NCI-H510A (cell line): ENCODE results near the gene SUSD3.

Source experiments
- DNase-seq: peaks from one replicate; lab custom pipeline; 2025; lab: John Stamatoyannopoulos, UW

The SUSD3 gene

DNA sequence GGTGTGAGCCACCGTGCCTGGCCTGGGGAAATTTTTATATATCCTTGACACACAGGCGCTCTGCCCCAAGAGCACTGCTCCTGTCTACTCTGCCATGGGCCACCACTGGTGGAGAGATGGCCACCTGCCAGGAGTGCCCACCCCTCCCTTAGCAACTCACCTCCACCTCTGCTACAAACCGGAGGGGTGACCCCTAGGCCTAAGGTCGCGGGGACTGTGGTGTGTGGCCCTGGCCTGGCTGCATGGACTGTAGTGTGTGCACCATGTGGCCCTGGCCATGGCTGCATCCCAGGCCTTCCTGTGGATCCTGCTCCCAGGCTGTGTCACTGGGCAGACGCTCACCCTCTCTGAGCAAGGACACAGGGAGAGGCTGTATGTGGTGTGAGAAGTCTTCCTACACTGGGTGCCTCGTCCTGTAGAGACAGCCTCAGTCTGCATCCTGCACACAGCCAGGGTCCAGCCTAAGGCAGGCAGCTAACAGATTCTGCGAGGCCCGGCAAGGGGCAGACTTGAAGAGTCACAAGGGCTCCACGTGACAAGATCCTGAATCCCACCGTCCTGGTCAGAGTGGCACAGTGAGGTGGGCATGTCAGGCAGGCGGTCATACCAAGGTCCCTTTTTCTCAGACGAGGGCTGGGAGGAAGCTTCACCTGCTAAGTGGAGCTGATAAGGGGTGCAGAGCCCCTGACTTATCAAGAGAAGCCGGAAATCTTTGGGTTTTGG, 65.2 kb downstream of the SUSD3 start:
- DNase-seq: no peak

DNA sequence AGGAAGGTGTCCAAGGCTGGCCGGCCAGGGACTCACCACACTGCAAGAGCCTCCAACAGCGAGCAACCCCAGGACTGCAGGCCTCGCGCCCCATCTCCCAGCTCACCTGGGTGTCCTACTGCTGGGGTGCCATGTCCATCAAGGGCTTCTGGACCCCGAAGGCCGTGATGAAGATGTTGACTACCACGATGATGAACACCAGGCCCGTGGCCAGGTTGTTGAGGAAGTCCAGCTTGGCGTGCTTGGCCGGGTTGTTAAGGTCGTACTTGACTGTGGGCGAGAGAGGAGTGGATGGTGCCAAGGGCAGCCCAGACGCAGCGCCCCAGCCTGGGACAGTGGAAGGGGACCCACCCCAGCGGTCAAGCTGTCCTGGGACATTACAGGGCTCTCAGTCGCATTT, 66.3 kb downstream of the SUSD3 start:
- no peak for DNase-seq

DNA sequence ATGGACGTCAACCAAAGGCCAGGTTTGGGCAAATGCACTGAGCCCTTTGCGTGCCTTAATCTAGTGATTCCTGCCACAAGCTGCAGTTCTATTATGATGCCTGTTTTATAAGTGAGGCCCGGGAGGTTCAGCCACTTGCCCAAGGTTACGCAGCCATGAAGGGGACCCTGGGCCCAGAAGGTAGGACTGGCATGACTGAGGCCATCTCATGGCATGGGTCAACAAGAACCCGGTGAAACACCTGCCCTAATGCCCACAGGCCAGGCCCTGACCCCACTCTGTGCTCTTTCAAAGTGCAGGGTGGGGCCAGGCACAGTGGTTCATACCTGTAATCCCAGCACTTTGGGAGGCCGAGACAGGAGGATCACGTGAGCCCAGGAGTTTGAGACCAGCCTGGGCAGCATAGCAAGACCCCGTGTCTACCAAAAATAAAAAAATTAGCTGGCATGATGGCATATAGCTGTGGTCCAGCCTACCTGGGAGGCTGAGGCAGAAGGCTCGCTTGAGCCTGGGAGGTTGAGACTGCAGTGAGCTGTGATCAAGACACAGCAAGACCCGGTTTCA, 66.9 kb downstream of the SUSD3 start:
- no peak for DNase-seq

DNA sequence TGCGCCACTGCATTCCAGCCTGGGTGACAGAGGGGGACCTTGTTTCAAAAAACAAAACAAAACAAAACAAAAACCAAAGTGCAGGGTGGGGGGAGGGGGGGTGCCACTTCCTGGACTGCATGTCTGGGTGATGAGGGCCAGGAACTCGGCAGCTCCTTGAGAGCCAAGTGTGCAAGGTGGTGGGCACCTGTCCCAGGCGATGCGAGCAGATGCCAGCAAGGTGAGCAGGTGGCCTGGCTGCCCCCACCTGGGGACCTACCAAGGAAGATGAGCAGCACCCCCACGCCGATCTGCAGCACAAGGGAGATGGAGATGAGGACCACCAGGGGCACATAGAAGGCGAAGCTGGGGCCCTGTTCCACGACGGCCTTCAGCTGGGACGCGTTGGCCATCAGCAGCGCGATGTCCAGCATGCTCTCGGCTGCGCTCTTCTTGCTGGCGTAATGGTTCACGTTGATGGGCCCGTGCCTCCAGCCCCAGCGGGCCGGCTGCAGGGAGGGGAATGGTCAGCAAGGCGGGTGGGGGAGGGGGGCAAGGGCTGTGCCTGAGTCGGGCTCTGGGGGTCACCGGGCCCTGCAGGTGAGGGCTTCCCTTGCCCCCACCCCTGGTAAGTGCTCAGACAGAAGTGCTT, 67.8 kb downstream of the SUSD3 start:
- DNase-seq: no peak

DNA sequence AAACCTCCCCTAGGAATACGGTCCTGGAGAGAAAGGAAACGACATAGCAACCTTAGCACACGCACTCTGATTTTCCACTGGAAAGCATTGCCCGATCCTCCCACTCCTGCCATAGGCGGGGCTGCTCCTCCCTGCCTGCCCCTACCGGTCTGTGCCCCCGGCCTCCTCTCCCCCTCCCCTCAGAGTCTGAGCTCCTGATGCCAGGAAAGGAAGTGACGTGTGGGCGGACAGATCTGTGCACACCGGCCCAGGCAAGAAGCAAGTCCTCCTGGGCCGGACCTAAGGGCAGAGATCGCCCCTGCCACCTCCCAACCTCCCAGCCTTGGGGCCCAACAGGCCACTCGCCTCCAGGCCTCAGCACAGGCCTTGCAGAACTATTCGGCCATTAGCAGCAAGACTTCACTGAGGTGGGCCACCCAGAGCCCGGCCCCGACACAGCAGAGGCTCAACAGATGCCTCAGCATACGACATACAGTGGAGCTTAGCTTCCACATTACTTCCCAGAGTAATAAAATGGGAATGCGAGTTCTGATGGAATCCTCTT, 68.4 kb downstream of the SUSD3 start:
- peak; percentile 60 for DNase-seq

DNA sequence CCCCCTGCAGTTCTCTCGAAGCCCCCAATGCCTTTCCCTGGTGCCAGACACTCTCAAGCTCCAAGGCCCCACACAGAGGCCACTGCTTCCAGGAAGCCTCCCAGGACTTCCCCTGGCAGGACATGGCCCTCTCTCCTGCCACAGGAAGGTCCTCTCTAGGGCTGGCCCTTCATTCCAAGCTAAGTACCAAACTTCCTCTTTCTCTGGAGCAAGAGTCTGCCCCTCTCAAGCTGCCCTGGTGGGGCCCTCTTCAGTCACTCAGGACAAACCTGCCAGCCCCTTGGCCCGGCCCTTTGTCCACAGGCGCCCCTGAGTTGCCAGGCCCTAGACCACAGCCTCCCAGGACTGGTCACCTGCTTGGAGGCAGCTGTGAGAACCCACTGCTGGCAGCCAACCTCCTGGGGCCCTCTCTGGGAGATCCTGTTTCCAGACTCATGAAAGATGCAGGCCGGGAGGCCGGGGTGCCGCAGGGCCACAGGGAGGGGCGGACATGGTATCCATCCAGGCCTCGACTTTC, 69.0 kb downstream of the SUSD3 start:
- no peak for DNase-seq

DNA sequence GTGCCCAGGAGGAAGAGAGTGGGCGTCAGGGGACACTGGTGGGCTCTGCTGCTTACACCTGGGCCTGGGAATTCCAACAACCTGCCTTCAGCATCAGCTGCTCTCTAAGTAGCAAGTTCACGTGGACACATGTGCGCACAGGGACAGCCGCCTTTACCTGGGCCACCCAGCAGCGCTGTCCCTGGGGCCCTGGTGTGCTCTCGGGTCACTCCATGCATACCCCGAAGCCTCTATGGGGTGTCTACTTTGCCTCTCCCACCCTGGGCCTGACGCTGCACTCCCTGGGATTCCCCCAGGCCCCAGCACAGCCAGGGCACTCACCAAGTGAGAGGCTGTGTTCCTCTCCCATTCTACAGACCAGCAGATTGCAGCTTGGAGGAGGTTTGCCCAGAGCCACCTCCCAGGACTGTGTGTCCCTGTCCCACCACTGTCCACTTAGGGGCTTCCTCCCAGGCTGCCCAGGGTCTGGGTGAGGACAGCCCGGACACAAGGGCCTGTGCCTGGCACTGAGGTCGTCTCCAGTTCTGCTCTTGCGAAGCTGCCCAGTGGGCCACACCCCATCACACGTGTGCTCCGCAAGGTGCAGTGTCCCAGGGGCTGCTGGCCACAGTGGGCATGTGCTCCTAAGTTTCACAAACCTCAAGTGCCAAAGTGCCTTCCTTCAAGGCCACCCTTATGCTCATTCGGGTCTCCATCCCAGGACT, 69.7 kb downstream of the SUSD3 start:
- no peak for DNase-seq

DNA sequence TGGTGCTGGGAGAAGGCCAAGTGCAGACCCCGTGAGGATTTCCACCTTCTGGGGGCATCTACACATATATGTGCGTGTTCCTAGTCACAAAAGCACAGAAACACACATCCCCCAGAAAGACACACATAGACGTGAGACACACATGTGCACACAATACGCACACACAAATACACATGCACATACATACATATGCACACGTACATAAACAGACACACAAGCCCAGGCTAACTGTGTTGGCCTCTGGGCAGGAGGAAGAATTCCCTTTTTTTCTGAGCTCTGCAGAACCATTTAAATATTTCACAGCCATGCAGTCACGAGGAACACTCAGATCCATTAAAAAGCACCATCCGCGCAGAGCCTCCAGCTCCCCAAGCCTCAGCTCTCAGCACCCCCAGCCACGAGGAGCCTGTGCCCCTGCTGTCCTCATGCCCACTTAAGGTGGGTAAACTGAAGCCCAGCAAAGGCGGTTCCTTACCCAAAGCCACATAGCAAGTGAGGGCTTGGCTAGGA, 70.3 kb downstream of the SUSD3 start:
- DNase-seq: no peak

DNA sequence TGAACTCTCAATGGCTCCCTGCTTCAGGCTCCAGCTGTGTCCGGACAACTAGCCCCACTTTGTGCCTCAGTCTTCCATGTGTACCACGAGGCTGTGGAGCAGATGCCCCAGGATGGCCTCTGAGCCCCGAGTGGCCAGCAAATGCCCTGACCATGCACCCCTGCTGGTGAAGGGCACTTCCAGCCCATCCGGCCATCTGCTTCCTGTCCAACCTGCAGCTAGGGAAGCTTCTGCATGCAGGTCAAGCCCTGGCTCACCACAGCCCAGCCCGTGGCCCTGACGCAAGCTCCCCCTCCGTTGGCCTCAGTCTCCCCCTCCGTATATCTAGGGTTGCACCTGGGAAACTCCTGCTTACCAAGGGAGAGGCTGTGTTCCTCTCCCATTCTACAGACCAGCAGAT, 70.8 kb downstream of the SUSD3 start:
- no peak for DNase-seq

DNA sequence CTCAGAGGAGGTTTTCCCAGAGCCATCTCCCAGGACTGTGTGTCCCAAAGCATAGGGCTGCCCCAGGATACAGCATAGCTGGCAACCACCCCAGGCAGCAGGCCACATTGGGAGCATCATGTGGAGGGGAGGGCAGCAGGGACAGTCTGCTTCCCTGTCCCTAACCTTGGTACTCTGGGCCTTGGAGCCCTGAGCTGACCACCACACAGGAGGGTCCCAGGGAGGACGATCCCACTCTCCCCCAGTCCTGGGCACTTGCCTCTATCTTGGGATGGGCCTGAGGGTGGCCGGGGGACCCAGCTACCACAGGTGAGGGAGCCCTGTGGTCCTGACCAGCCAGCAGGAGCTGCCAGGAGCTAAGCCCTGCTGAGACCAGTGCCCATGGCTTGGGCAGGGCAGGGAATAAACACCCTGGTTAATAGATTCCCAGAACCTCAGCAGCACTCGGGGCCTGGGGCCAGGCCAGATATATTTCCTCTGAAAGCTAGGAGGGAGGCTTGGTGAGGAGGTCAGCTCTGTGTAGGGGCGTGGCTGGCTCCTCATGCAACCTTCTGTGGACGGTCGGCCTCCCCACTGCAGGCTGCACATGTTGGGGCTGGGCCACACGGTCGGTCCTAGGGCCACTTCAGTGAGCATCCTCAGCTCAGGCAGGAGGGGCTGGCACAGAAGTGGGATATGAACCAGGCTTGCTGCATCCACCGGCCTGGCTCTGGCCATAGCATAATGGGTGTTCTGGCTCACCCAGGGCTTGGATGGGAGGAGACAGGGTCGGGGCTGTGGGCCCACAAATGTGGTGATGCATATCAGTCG, 71.4 kb downstream of the SUSD3 start:
- DNase-seq: no peak

DNA sequence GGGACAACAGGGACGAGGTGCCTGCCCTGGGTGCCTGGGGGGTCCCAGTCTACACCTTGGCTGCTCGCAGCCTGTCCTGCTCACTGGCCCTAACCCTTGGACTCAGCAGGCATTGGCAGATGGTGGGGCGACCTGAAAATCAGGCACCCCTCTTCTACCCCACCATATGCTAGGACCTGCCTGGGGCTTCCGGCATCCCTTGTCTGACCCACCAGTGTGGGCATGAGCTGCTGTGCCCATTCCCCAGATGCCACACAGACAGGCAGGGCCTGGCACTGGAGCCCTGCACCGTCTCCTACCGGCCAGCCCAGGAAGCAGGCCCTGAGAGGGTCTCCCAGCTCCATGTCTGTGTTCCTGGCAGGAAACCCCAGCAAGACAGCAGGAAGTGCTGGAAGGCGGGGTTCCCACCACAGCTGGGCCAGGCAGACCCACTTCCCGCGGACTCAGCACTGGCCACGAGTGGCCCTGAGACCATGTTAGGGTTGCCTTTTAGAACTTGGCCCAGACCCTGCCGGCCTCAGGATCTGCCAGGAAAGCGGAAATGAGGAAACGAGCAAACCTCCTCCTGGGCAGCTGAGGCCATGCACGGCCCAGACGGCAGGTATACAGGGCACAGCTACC, 72.5 kb downstream of the SUSD3 start:
- no peak for DNase-seq

DNA sequence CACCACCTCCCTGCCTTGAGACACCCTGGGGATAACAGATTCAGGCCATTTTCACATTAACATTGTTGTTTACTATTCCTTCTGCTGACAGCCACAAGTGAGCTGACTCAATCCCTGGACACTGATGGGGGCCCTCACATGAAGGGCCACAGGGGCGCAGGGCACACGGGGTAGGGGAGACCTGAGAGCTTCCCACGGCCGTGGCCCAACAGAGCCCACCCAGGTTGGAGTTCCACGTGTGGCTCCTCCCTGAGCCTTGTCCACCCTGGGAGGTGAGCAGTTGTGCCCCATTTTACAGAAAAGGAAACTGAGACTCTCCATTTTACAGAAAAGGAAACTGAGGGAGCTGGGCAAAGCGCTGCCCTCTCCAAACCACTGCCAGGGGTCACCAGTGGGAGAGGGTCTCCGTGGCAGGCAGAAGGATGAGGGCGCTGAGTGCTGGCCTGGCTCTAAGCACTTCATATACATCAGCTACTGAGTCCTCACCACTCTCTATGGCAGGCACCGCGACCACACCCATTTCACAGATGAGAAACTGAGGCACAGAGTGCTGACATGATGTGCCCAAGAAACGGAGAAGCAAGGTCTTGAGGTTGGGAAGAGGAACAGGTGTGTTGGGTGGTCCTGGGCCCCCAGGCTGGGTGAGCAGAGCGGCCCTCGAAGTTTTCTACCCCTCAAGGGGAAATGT, 73.2 kb downstream of the SUSD3 start:
- no peak for DNase-seq

DNA sequence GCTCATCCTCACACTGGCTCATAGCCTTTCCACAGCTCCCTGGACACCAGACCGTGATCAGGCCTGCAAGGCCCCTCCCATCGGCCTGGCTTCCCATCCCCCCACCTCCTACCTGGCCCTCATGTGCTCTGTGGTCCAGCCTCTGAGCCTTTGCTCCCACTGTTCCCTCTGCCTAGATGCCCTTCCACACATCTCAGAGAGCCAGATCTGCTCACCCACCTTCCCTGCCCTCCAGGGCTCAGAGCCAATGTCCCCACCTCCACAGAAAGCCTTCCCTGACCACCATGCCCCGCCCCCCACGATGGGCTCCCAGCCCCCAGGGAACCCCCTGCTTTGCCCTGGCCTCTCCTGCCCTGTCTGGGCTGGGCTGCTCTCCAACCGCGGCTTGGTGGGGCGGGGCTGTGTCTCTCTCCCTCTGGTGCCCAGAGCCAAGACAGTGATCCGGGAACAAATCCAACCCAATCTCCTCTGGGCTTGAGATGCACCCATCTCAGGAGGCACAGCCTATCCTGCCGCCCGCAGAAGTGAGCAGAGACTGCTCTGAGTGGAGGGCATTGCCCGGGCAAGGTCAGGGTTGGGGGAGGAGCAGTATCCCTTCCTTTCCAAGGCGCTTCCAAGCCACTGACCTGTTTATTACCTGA, 73.9 kb downstream of the SUSD3 start:
- no peak for DNase-seq

DNA sequence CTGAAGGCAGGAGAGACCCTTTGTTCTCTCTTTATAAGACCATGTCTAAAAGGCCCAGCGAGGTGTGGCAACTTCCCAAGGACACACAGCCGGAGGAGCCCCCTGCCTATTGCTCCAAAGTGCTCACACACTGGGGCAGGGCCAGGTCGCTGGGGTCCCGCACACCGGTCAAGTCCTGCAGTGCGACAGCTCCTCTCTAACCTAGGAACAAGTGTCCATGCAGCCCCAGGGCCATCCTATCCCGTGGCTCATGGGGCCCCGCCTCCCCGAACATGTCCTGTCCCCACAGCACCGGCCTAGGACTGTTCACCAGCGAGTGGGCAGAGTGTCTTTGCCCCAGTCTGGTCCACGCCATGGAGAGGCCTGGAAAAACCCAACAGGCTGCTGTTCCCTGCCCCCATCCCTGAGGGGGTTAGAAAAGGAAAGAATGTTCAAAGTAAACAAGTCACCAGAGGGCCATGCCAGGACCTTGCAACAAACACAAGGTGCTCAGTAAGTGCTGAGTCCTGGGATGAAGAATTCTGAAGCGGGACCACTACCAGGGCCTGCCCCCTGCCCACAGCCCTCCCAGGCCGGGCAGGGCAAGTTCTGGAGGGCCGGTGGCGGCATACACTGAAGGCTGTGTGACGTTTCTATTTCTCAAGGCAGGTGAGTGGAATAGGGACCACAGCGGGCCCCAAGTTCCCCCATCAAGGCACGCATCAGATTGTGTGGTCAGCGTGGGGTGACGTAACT, 74.6 kb downstream of the SUSD3 start:
- DNase-seq: no peak

DNA sequence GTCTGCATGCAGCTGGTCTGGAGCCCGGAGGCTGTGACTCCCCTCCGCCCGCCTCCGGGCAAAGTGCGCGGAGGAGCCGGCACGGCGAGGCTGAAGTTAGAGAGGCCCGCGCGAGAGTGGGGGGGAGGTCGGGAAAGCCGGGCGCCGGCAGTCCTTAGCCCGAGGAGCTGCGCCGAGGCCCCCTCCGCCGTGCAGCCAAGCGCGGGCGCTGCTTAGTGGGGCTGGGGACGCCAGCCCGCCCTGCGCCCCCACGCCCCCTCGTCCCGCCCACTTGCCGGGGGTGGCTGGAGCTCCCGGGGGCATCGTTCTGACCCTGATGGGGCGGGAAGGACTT, 75.1 kb downstream of the SUSD3 start:
- peak; percentile 35 for DNase-seq

DNA sequence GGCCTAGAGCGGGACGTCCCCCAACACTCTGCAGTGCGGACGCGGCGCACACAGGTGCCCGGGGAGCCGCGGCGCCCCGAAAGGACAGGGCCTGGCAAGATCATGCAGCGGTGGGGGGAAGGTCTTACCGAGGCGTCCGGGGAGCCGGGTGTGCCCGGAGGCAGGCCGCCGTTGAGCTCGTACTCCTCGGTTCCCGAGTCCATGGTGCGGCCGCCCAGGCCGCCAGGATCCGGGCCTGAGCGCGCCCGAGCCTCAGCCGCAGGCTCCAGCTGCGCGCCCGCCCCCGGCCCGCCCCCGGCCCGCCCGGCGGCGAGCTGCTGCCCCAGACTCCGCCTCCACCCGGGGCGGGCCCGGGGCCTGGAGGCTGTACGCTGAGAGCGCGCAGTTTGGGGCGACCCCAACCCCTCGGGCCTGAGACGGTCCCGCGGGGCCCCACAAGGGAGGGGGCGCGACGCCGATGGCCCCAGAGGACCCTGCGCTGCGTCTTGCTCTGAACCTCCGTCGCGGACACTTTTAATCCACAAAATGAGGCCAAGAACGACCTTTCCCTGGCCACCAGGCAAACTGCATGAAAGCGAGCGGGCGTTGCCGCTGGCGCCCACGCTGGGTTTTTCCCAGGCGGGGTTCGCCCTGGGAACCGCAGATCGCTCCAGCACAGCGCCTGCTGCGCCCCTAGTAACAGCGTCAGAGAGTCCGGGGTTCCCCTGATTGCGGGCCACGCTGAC, 75.7 kb downstream of the SUSD3 start, which contains the start of gene NINJ1:
Gene NINJ1, minus strand, starts transcription at position 237 of the 725 bp plus-strand sequence. Its CDS starts 34 bp downstream, at position 203.
- DNase-seq: peak; percentile 56
